ENCODE results near the gene SLC9A3. TPM values are rescaled to one million over a fixed set of nuclear protein-coding genes. Genes with fewer than 3 reads are reported as not detected.
A peak's percentile ranks its signal among the peaks of the same experiment; 100 is the strongest.
"Not testable (repeated sequence)": the region's sequence is repeated elsewhere in the genome, so short reads cannot be mapped to it uniquely, and the experiment has no call there.

SLC9A3 gene
- total RNA-seq, 1 experiment from 2014 or later = 1.5 TPM

DNA sequence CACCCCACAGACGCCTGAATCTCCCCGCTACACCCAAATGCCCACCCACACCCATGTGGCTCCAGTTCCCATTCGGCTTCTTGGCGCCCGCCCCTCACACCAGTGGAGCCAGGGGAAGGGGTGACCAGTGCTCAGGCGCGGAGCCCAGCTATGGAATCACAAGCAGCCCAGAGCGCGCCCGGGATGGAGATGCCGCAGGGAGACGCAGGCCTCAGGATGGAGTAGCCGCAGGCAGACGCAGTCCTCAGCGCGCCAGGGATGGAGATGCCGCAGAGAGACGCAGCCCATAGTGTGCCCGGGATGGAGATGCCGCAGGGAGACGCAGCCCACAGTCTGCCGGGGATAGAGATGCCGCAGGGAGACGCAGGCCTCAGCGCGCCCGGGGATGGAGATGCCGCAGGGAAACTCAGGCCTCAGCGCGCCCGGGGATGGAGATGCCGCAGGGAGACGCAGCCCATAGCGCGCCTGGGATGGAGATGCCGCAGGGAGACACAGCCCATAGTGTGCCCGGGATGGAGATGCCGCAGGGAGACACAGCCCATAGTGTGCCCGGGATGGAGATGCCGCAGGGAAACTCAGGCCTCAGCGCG, 16.2 kb downstream of the SLC9A3 start:
- H3K4me2 ChIP-seq (ENCODE audit: low read length); POLR2A ChIA-PET; H3K27me3 ChIP-seq (ENCODE audit: insufficient read depth, low read length); H3K9me2 ChIP-seq (ENCODE audit: insufficient read depth); H3K27ac ChIP-seq (ENCODE audit: low read depth, low read length); H4K20me1 ChIP-seq (ENCODE audit: insufficient read depth); BruUV-seq (replicated peaks); H3K4me1 ChIP-seq (ENCODE audit: control insufficient read depth in 1 of 2, insufficient read depth in 2 of 2, low read length in 2 of 2); H2AFZ ChIP-seq (ENCODE audit: low read depth, low read length, poor library complexity, severe bottlenecking); ATAC-seq; DNase-seq (ENCODE audit: low read depth, low spot score); H3K4me3 ChIP-seq (replicated peaks in 1 of 2; ENCODE audit: low read depth in 1 of 2, low read length in 2 of 2); intact Hi-C loops (cut with micrococcal nuclease); H3K9me3 ChIP-seq (ENCODE audit: control insufficient read depth in 1 of 2, insufficient read depth in 1 of 2, low read depth in 1 of 2, low read length in 2 of 2); CTCF ChIA-PET; H3K36me3 ChIP-seq (ENCODE audit: control insufficient read depth in 1 of 2, insufficient read depth in 2 of 2, low read length in 2 of 2); RAD21 ChIA-PET (ENCODE audit: low non-redundant PET in 1 of 2, low total read pairs in 2 of 2, uncharacterized antibody in 2 of 2, unreplicated experiment in 2 of 2); H3K9ac ChIP-seq (ENCODE audit: low read length); H3K79me2 ChIP-seq (ENCODE audit: insufficient read depth, low read length): not testable (repeated sequence)

DNA sequence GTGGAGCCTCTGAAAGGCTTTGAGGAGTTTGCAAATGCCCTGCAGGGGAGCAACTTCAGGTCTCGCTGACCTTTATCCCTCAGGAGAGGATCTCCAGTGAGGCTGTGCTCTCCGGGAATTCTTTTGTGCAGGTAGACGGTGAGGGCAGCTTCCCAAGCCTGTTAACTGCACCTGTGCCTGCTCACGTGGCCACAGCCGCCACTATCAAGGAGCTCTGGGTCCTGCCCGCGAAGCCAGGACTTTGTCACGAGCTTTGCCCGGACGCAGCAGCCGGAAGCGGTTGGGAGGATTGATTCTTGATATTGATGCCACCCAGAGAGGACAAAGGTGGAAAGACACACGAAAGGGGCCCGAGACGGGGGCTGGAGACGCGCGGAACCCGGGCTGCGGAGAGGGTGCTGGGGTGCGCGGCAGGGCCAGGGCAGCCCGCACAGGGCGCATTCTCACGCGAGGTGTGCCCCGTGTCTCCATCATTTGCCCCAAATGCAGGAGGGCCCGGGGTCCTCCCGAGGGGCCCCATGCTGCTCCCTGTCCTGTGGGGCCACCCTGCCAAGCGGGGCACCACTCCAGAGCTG, 18.2 kb downstream of the SLC9A3 start:
- H3K27me3 ChIP-seq (ENCODE audit: insufficient read depth, low read length) = no peaks in the 10 kb centered on the region
- POLR2A ChIA-PET = no interaction called here
- H3K27ac ChIP-seq (ENCODE audit: low read depth, low read length) = no peak overlapping the region
- H3K4me2 ChIP-seq (ENCODE audit: low read length) = no peak overlapping the region
- no peaks in the 10 kb centered on the region for H3K79me2 ChIP-seq (ENCODE audit: insufficient read depth, low read length)
- H3K9ac ChIP-seq (ENCODE audit: low read length) = no peak overlapping the region
- no peaks in the 10 kb centered on the region for H3K9me2 ChIP-seq (ENCODE audit: insufficient read depth)
- TF ChIP-seq, protein P1, sequence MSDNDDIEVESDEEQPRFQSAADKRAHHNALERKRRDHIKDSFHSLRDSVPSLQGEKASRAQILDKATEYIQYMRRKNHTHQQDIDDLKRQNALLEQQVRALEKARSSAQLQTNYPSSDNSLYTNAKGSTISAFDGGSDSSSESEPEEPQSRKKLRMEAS (IDR thresholded peaks at IDR 0.05) = no peak
- no peak for TF ChIP-seq POLR2A (IDR thresholded peaks at IDR 0.05; ENCODE audit: borderline replicate concordance, extremely low read depth, insufficient read depth, insufficient read length)
- no peak overlapping the region for H2AFZ ChIP-seq (ENCODE audit: low read depth, low read length, poor library complexity, severe bottlenecking)
- intact Hi-C loops (cut with micrococcal nuclease) = no loop called here
- ATAC-seq (peak; percentile 44; the same call in 1 of the 2 replicates), DNase-seq (ENCODE audit: low read depth, low spot score) (no peak)
- RAD21 ChIA-PET (ENCODE audit: low non-redundant PET in 1 of 2, low total read pairs in 2 of 2, uncharacterized antibody in 2 of 2, unreplicated experiment in 2 of 2) = no interaction called here
- H3K4me1 ChIP-seq (ENCODE audit: control insufficient read depth in 1 of 2, insufficient read depth in 2 of 2, low read length in 2 of 2) = no peaks in the 10 kb centered on the region
- H3K9me3 ChIP-seq (ENCODE audit: control insufficient read depth in 1 of 2, insufficient read depth in 1 of 2, low read depth in 1 of 2, low read length in 2 of 2) = no peaks in the 10 kb centered on the region
- no TSS peak for BruUV-seq (replicated peaks)
- H3K36me3 ChIP-seq (ENCODE audit: control insufficient read depth in 1 of 2, insufficient read depth in 2 of 2, low read length in 2 of 2) = no peaks in the 10 kb centered on the region
- CTCF ChIA-PET = no interaction called here
- H3K4me3 ChIP-seq (replicated peaks in 1 of 2; ENCODE audit: low read depth in 1 of 2, low read length in 2 of 2) = no peak overlapping the region
- no peaks in the 10 kb centered on the region for H4K20me1 ChIP-seq (ENCODE audit: insufficient read depth)
